ENCODE results near the gene CFB.
"Not testable (repeated sequence)": the region's sequence is repeated elsewhere in the genome, so short reads cannot be mapped to it uniquely, and the experiment has no call there.

The CFB gene

GRCh38 chr6:31945507-31946369, at the start of gene CFB:
Gene CFB, plus strand, starts transcription at chr6:31946095. Its CDS starts 127 bp downstream, at chr6:31946222.
- DNase-seq: peak; percentile 93

DNA sequence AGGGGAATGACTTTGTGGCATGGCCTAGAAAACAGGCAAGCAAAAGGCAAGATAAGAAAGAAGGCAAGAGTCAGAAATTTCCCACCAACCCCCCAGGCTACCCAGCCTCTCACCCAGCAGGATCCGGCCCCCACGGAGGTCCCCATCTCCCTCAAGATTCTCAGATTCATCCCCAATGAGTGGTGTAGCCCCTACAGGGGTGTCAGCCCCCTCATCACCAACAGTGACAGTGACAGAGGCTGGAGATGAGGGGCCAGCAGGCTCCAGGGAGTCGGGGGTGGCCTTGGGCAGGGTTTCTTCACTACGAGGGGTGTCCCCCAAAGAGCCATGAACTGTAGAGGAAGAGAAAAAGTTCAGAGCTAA, 49.4 kb upstream of the CFB start:
- DNase-seq: no peak

DNA sequence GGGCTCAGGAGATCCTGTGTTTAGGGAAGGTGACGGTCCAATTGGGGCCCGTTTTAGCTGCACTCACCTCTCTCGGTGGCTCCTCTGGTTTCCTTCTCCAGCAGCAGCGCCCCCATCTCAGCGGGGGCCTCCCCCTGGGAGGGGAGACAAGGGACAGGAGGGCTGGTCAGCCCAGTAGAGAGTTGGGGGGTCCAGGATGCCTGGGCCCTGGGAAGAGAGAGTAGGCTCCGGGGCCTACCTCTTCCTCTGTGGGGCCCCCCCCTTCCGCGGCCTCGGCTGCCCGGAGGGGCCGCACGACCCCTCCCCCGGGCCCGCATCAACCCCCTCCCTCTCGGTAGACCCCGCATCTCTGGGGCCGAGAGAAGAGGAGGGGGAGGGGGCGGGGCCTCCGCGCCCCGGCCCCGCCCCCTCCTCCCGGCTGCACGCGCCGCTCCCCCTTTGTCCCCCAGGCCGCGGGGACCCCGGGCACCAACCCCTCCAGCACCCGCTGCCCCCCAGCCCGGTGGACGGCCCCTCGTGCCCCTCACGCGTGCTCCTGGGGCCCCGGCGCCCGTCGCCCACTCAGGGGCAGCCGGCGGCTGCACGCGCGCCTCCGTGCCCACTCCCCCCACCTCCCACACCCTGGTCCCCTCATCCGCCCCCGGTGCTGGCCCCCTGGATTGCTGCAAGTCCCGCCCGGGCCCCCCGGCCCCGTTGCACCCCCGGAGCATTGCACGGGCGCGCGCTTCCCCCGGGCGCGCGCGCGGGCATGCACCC, 48.9 kb upstream of the CFB start:
- no peak for DNase-seq

DNA sequence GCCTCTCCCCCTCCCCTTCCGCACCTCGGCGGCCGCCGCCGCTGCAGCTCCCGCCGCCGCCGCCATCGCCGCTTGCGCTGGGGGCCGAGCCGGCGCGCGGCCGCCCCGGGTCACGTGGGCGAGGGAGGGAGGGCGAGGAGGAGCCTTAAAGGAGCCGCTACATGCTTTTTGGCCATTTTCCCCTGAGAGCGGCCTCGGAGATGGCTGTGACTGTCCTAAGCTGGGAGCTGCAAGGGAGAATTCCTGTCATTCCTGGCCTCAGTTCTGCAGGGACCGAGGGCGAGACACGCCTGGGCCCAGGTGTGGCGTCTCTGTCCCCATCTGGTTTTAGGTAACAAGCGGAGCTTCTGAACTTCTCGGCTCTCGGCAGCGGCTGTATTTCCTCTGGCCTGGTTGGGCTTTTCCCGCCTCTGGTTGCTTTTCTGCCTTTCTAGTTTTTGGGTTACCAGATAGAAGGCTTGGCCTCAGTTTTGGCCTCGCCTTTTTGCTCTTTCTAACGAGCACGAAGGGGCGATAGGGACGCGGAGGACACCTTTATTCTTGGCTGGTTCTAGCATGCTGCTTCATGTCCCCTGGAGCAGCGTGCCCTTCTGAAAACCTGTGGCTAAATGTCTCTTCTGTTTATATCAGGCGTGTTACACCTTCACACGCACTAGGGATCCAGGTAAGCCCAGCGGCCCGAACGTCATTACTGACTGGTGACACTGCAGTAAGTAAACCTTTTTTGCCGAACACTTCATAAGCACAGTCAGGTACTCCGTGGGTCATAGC, 48.1 kb upstream of the CFB start, which contains the start of gene EHMT2:
TSS of gene EHMT2 (minus strand) at position 87 of the 771 bp plus-strand sequence. CDS start at position 66, 21 bp downstream.
- peak; percentile 82 for DNase-seq

DNA sequence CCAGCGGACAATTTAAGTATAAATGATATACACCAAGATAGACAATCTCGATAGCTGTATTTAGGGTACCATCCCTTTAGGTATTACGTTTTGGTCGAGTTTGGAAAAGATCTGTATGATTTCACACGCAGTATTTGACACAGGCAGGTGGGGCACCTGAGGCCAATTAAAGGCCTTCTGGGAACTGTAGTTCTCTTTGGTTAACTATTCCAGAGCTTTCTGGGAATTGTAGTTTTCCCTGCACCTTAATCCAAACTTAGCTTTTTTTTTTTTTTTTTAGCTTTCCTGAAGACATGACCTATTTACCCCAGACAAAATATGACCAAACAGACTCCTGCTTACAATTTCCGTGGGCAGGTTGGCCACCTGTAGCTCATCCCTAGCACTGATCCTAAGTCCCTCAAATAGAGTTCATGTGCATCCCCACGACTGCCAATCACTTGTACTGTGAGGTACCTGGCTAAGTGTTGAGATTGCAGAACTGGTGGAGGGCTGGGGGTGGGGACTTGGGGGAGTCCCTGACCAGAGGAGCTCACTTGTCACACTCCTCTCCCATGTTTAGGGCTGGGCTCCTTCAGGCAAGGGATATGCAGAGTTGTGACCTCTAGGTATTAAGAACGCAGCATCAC, 47.4 kb upstream of the CFB start:
- no peak for DNase-seq

GRCh38 chr6:31899215-31899614, 46.7 kb upstream of the CFB start:
- peak; percentile 42 for DNase-seq

DNA sequence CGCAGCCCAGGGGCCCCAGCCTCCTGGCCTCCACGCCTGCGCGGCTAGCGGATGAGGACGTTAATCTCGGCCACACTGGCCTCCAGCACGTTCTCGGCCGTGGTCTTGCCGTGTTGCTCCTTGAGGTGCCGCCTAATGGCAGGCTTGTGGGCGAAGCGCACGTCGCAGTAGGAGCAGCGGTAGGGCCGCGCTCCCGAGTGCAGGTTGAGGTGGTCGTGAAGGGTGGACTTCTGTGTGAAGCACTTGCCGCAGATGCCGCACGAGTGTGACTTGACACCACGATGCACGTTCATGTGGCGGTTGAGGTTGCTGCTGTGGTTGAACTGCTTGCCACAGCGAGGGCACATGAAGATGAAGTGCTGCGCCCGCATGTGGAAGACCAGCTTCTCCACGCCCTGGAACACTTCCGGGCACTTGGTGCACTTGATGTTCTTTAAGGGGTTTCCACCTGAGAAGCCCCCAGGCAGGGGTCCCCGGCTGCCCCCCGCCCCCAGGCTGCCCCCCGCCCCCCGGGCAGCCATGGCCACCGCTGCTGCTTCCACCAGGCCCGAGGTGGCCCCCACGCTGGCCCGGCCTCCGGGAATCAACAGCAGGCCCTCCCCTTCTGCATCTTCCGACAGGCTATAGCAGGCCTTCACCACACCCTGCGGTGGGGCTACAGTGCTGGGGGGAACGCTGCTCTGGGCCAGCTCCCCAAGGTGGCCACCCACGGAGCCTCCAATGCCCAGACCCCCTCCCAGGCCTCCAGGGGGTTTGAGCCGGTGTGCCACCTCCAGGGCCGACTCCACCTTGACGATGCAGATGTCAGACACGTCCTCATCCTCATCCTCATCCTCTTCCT, 45.8 kb upstream of the CFB start:
- no peak for DNase-seq

GRCh38 chr6:31900917-31901414, 44.9 kb upstream of the CFB start:
- no peak for DNase-seq

DNA sequence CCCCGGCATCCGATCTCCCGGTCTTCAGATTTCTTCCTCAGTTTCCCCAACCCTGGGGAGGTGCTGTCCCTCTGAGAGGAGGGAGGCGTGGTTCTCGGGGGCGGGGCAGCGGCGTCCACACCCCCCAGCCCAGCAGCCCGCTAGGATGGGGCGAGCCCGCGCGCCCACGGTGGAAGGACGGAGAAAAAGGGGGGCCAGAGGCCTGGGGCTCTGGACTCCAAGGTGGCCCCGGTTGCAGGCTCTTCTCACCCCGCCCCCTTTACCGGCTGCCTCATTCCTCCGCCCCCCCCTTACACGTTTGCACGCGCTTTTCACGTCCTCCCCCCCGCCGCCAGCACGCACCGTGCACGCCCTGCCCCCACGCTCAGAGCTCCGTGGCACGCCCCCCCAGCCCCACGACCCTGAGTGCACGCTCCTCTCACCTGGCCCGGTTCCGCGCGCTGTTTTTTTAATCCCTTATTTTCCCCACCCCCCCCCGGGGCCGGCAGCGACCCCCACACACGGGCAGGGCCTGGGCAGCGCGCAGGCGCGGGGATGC, 44.4 kb upstream of the CFB start:
- no peak for DNase-seq

- peak; percentile 46 for DNase-seq
These were observed 43.8 kb upstream of the CFB start, which contains the start of gene ZBTB12 for GRCh38 chr6:31901953-31902643. Gene ZBTB12, minus strand, starts transcription at chr6:31902086. Its CDS starts 781 bp downstream, at chr6:31901305.

- no peak for DNase-seq
These were observed 41.9 kb upstream of the CFB start for GRCh38 chr6:31903957-31904356.

DNA sequence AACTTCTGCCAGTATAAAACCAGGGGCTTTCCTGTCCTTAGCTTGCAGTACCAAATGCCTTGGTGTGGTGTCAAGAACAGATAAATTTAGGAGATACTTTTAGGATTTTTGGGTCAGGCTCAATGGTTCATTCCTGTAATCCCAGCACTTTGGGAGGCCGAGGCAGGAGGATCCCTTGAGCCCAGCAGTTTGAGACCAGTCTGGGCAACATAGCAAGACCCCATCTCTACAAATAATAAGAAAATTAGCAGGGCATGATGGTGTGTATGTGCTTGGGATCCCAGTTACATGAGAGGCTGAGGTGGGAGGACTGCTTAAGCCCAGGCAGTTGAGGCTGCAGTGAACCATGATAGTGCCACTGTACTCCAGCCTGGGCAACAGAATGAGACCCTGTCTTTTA, 40.9 kb upstream of the CFB start:
- no peak for DNase-seq

- DNase-seq: no peak
These were observed 39.8 kb upstream of the CFB start for GRCh38 chr6:31906122-31906521.

- DNase-seq: not testable (repeated sequence)
These were observed 39.2 kb upstream of the CFB start for GRCh38 chr6:31906727-31907126.

DNA sequence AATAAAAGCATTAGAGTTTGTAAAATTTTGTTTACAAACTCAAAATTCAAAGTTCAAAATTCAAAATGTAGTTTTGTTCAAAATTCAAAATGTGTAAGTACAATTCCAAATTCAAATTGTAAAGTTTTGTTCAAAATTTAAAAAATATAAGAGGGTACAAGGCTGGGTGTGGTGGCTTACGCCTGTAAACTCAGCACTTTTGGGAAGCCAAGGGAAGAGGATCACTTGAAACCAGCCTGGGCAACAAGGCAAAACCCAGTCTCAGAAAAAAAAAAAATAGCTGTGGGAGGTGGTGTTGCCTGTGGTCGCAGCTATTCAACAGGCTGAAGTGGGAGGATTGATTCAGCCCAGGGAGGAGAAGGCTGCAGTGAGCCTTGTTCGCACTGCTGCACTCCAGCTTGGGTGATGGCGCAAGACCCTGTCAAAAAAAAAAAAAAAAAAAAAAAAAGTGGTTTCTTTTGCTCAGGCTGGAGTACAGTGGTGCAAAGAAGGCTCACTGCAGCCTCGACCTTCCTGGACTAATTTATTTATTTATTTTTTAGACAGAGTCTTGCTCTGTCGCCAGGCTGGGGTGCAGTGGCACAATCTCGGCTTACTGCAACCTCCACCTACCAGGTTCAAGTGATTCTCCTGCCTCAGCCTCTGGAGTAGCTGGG, 38.6 kb upstream of the CFB start:
- DNase-seq: peak; percentile 91

DNA sequence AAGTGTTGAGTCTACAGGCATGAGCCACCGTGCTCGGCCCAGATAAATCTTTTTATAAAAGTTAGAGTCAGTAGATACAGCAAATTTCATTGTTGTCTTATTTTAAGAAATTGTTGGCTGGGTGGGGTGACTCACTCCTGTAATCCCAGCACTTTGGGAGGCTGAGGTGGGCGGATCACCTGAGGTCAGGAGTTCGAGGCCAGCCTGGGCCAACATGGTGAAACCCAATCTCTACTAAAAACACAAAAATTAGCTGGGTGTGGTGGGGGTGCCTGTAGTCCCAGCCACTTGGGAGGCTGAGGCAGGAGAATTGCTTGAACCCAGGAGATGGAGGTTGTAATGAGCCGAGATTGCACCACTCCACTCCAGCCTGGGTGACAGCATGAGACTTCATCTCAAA, 37.6 kb upstream of the CFB start:
- DNase-seq: not testable (repeated sequence)

GRCh38 chr6:31908791-31909190, 37.1 kb upstream of the CFB start:
- peak; percentile 87 for DNase-seq

GRCh38 chr6:31909298-31909697, 36.6 kb upstream of the CFB start:
- not testable (repeated sequence) for DNase-seq

GRCh38 chr6:31911826-31912585, 33.9 kb upstream of the CFB start:
- no peak for DNase-seq
